Mesenchymal stem cell (in vitro differentiated cells and primary cell): Measurements from ENCODE around the gene RFNG.

Experiments used
- DNase-seq: peaks from one replicate; pipeline ENCODE4 v3.0.0-alpha.2; 2013
- H2AFZ ChIP-seq: one replicate; pipeline ENCODE4 v1.6.1; 2013; ENCODE audit warnings: low read depth, mild to moderate bottlenecking, control low read depth, inconsistent platforms, low read length, moderate library complexity
- H2AK5ac ChIP-seq: 2 replicates; pipeline ENCODE4 v1.6.1; 2013; ENCODE audit warnings: low read length, moderate library complexity, mild to moderate bottlenecking, inconsistent platforms; ENCODE audit not compliant: severe bottlenecking
- H2BK120ac ChIP-seq: one replicate; pipeline ENCODE4 v1.6.1; 2013; ENCODE audit warnings: low read depth, mild to moderate bottlenecking, inconsistent platforms, low read length, moderate library complexity
- H2BK12ac ChIP-seq, 2 experiments: one replicate each; pipeline ENCODE4 v1.6.1; 2013; ENCODE audit warnings: inconsistent platforms in 2 of 2, low read length in 2 of 2, mild to moderate bottlenecking in 2 of 2, moderate library complexity in 2 of 2, control low read depth in 1 of 2
- H2BK15ac ChIP-seq: one replicate; pipeline ENCODE4 v1.6.1; 2013; ENCODE audit warnings: mild to moderate bottlenecking, low read depth, inconsistent platforms; ENCODE audit not compliant: poor library complexity, severe bottlenecking
- H2BK5ac ChIP-seq: 2 replicates; pipeline ENCODE4 v1.6.1; 2013; ENCODE audit warnings: low read depth, mild to moderate bottlenecking, low read length, control low read depth, inconsistent platforms; ENCODE audit not compliant: poor library complexity, severe bottlenecking
- H3K14ac ChIP-seq, 2 experiments: one replicate each; pipeline ENCODE4 v1.6.1; 2013; ENCODE audit warnings: inconsistent platforms in 2 of 2, low read length in 2 of 2, control low read depth in 1 of 2, mild to moderate bottlenecking in 1 of 2, moderate library complexity in 1 of 2
- H3K18ac ChIP-seq, 2 experiments: one replicate each; pipeline ENCODE4 v1.6.1; 2013; ENCODE audit warnings: inconsistent platforms in 2 of 2, low read length in 2 of 2, control low read depth in 1 of 2, low read depth in 1 of 2, mild to moderate bottlenecking in 1 of 2
- H3K23ac ChIP-seq, 2 experiments: one replicate each; pipeline ENCODE4 v1.6.1; 2013; ENCODE audit warnings: inconsistent platforms in 2 of 2, low read length in 2 of 2, mild to moderate bottlenecking in 2 of 2, moderate library complexity in 2 of 2, control low read depth in 1 of 2
- H3K27ac ChIP-seq: 2 replicates; pipeline ENCODE4 v1.5.1; 2013; ENCODE audit warnings: mild to moderate bottlenecking, moderate library complexity, low read length, control low read depth, inconsistent platforms; ENCODE audit not compliant: poor library complexity, severe bottlenecking
- H3K27me3 ChIP-seq, 2 experiments: 2 replicates each; pipeline versions ENCODE4 v1.6.1 to v1.7.0; 2013; ENCODE audit warnings: low read length in 2 of 2, mild to moderate bottlenecking in 2 of 2, moderate library complexity in 2 of 2, control low read depth in 1 of 2, inconsistent platforms in 1 of 2; ENCODE audit not compliant: control insufficient read depth in 1 of 2, insufficient read depth in 1 of 2
- H3K36me3 ChIP-seq, 2 experiments: 2 replicates each; pipeline versions ENCODE4 v1.6.1 to v1.7.0; 2013; ENCODE audit warnings: low read length in 2 of 2, control low read depth in 1 of 2, inconsistent platforms in 1 of 2, low read depth in 1 of 2, mild to moderate bottlenecking in 1 of 2; ENCODE audit not compliant: insufficient read depth in 2 of 2, control insufficient read depth in 1 of 2
- H3K4ac ChIP-seq, 2 experiments: one replicate each; pipeline ENCODE4 v1.6.1; 2013; ENCODE audit warnings: inconsistent platforms in 2 of 2, low read length in 2 of 2, mild to moderate bottlenecking in 2 of 2, moderate library complexity in 2 of 2, control low read depth in 1 of 2, low read depth in 1 of 2
- H3K4me1 ChIP-seq: 2 replicates; pipeline ENCODE4 v1.6.1; 2013; ENCODE audit warnings: low read depth, low read length, control low read depth; ENCODE audit not compliant: control insufficient read depth, insufficient read depth
- H3K4me2 ChIP-seq: 2 replicates; pipeline ENCODE4 v1.6.1; 2013; ENCODE audit warnings: low read length, mild to moderate bottlenecking, inconsistent platforms; ENCODE audit not compliant: poor library complexity, severe bottlenecking
- H3K4me3 ChIP-seq, 2 experiments: 2 replicates each; pipeline versions ENCODE4 v1.5.1 to v1.7.0; 2013; ENCODE audit warnings: low read length in 2 of 2, mild to moderate bottlenecking in 2 of 2, control low read depth in 1 of 2, low read depth in 1 of 2; ENCODE audit not compliant: insufficient read depth in 1 of 2
- H3K79me1 ChIP-seq: replicated peaks from 2 replicates; pipeline ENCODE4 v1.6.1; 2013; ENCODE audit warnings: mild to moderate bottlenecking, control low read depth, low read length, inconsistent platforms; ENCODE audit not compliant: poor library complexity, severe bottlenecking
- H3K9ac ChIP-seq: 2 replicates; pipeline ENCODE4 v1.7.0; 2013; ENCODE audit warnings: mild to moderate bottlenecking, low read length, moderate library complexity
- H3K9me3 ChIP-seq: 2 replicates; pipeline ENCODE4 v1.7.0; 2013; ENCODE audit warnings: mild to moderate bottlenecking, low read length; ENCODE audit not compliant: control insufficient read depth
- H4K8ac ChIP-seq: one replicate; pipeline ENCODE4 v1.6.1; 2013; ENCODE audit warnings: inconsistent platforms, mild to moderate bottlenecking, low read length, moderate library complexity
- H4K91ac ChIP-seq: one replicate; pipeline ENCODE4 v1.6.1; 2013; ENCODE audit warnings: mild to moderate bottlenecking, low read length, inconsistent platforms
- WGBS: methylation state at CpG from one replicate; pipeline ENCODE4 v1.1.7; 2013; ENCODE audit warnings: mixed read lengths; 5-methylcytosine and 5-hydroxymethylcytosine counted together

Gene RFNG

DNA sequence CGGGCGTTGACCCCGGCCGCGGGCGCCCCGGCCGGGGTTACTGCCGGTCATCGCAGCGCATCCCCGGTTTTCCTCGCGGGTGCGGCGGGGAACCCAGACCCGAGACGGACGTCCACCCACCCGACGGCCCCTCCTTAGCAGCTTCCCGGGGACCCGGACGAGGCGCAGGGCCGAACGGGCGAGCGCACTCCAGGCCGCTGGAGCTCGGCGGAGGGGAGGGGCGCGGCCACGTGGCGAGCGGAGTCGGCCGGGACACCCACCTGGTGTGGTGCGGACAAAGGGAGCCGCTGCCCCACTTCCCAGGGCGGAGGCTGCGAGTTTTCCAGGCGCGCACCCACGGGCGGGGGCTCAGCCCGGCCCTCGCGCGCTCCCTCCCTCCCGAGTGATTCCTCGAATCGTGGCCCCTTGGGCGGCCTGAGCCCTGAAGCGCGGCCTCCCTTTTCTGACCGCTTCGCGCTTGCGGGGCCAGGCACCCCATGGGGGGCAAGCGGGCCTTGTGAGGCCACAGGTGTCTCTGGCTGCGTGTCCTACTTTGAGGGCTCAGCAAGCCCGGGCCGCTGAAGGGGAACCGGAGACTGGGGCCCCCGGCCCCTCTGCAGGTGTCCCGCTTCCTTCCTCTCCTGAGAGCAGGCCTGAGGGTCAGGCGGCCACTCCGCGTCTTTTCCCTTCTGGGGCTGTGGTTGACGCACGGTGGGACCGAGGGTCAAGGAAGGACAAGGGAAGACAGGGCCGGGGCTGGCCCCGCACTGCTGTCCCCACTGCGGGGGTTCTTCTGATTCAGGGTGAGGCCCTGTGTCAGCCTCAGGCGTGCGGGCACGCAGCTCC lies 47.5 kb upstream of the RFNG start:
- Histone ChIP-seq H3K27me3 (no peaks in the 10 kb centered on the region), H4K91ac (peak overlapping the region; percentile 100), H3K18ac (peak overlapping the region; percentile 91 to 99), H3K4me3 (peak overlapping the region; percentile 70 to 77), H3K79me1 (peaks cover 16% of the 10 kb centered on the region), H2BK15ac (peak overlapping the region; percentile 99), H2AFZ (peak overlapping the region; percentile 47), H4K8ac (peak overlapping the region; percentile 99), H2BK5ac (peak overlapping the region; percentile 79), H3K36me3 (peaks cover 17 to 41% of the 10 kb centered on the region in 2 experiments), H2BK120ac (peak overlapping the region; percentile 96), H2AK5ac (peak overlapping the region; percentile 84), H3K4ac (peak overlapping the region; percentile 92 to 100), H3K4me2 (peak overlapping the region; percentile 76), H3K27ac (peak overlapping the region; percentile 6), H3K9me3 (no peaks in the 10 kb centered on the region), H3K23ac (peak overlapping the region; percentile 76 to 91), H3K9ac (peak overlapping the region; percentile 84), H3K4me1 (peaks cover 60% of the 10 kb centered on the region), H2BK12ac (peak overlapping the region; percentile 85 to 99), H3K14ac (peak overlapping the region; percentile 28 to 94)
- no peak for DNase-seq
- WGBS, result 19% methylated on average over 67 of the region's 80 CpGs

DNA sequence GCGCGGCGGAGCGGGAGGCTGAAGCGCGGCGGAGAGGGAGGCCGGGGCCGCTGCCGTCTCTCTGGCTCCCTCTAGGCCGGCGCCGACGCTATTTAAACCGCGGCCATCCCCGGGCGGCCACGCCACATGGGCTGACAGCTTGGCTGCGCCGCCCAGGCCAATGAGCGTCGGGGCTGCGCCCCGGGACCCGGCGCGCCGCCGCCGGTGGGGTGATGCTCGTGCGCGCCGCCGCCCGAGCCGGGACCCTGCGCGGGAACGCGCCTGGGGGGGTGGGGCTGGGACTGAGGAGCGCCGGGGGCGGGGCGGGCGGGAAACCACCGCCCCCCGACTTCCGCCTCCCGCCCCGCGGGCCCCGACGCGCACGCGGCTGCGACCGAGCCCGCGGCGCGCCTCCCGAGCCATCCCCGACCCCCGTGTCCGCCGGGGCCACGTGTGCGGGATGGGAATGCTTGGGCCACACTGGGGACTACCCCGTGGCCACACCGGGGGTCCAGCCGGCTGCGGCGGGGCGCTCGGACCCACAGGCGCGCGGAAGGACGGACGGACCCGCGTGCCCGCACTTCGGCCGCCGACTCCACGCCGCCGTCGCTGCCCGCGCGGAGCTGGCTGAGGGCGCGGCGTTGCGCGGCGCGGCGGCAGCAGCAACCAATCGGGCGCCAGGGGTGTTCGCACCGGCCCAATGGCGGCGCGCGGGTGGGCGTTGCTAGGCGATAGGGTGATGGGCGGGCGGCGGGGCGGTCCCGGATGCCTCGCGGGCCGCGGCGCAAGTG lies 46.7 kb upstream of the RFNG start, which contains the start of gene FASN:
Gene FASN (minus strand): TSS at position 68 of the 770 bp plus-strand sequence. CDS start 1,791 bp downstream, outside the sequence.
- DNase-seq, result peak; percentile 95
- peak within 1 kb of the TSS; percentile 85 to 99 for H2BK12ac ChIP-seq
- H2AK5ac ChIP-seq, result peak within 1 kb of the TSS; percentile 84
- H3K23ac ChIP-seq, result peak within 1 kb of the TSS; percentile 91 to 97
- peaks cover 23 to 49% of the 10 kb centered on the region in 2 experiments for H3K36me3 ChIP-seq
- peak within 1 kb of the TSS; percentile 93 for H2BK5ac ChIP-seq
- peak within 1 kb of the TSS; percentile 94 for H3K4me2 ChIP-seq
- H3K4ac ChIP-seq, result peak within 1 kb of the TSS; percentile 100
- H3K9ac ChIP-seq, result peak within 1 kb of the TSS; percentile 90
- H3K4me1 ChIP-seq, result peaks cover 55% of the 10 kb centered on the region
- peak within 1 kb of the TSS; percentile 62 for H3K27ac ChIP-seq
- H3K14ac ChIP-seq, result peak within 1 kb of the TSS; percentile 94 to 98
- H3K27me3 ChIP-seq, result no peaks in the 10 kb centered on the region
- peak within 1 kb of the TSS; percentile 81 for H2AFZ ChIP-seq
- H2BK120ac ChIP-seq, result peak within 1 kb of the TSS; percentile 98
- H3K4me3 ChIP-seq, result peak within 1 kb of the TSS; percentile 77 to 84
- 0% methylated on average over 40 of the region's 124 CpGs for WGBS
- no peaks in the 10 kb centered on the region for H3K9me3 ChIP-seq
- H3K79me1 ChIP-seq, result peaks cover 18% of the 10 kb centered on the region
- peak within 1 kb of the TSS; percentile 100 for H4K91ac ChIP-seq
- H4K8ac ChIP-seq, result peak within 1 kb of the TSS; percentile 99
- peak within 1 kb of the TSS; percentile 99 for H2BK15ac ChIP-seq
- H3K18ac ChIP-seq, result peak within 1 kb of the TSS; percentile 97 to 99

- peak overlapping the region in 1 of 2 experiments; percentile 46 for H3K23ac ChIP-seq
- no peak overlapping the region for H2AFZ ChIP-seq
- no peaks in the 10 kb centered on the region for H3K27me3 ChIP-seq
- no peak overlapping the region for H2AK5ac ChIP-seq
- H2BK5ac ChIP-seq, result peak overlapping the region; percentile 60
- peaks cover 53% of the 10 kb centered on the region for H3K4me1 ChIP-seq
- H4K8ac ChIP-seq, result no peak overlapping the region
- H3K9me3 ChIP-seq, result no peaks in the 10 kb centered on the region
- DNase-seq, result peak; percentile 40
- H2BK12ac ChIP-seq, result no peak overlapping the region
- peak overlapping the region; percentile 91 to 94 for H3K18ac ChIP-seq
- peak overlapping the region; percentile 61 to 81 for H3K4ac ChIP-seq
- H3K4me2 ChIP-seq, result peak overlapping the region; percentile 90
- H3K36me3 ChIP-seq, result peaks cover 27 to 54% of the 10 kb centered on the region in 2 experiments
- H2BK15ac ChIP-seq, result peak overlapping the region; percentile 93
- H3K79me1 ChIP-seq, result peaks cover 21% of the 10 kb centered on the region
- H4K91ac ChIP-seq, result peak overlapping the region; percentile 93
- H3K4me3 ChIP-seq, result peak overlapping the region; percentile 77 to 84
- no peak overlapping the region for H3K27ac ChIP-seq
- peak overlapping the region; percentile 90 for H3K9ac ChIP-seq
- H3K14ac ChIP-seq, result peak overlapping the region; percentile 41 to 94
- H2BK120ac ChIP-seq, result peak overlapping the region; percentile 98
- WGBS, result 0% methylated on average over 6 of the region's 36 CpGs
Observed at GRCh38 chr17:82097919-82098168, 46.2 kb upstream of the RFNG start.
